Adrenal gland (tissue), 5 donors: ENCODE measurements around the gene PARG.
"Not testable (repeated sequence)": the region's sequence is repeated elsewhere in the genome, so short reads cannot be mapped to it uniquely, and the experiment has no call there.

Experiments used
- POLR2A ChIP-seq, 2 donors: fragments of 450-650 bp; IDR thresholded peaks; one replicate each; pipeline ENCODE4 v1.6.1; 2017; ENCODE audit warnings: antibody characterized with exemption in 2 of 2, mild to moderate bottlenecking in 2 of 2, moderate library complexity in 1 of 2
- TF ChIP-seq, protein P1 (sequence below), 6 experiments: fragments of 450-650 bp in 4 of 6; fragments of 200-600 bp in 2 of 6; sonication (generic) in 1 of 6; IDR thresholded peaks; 1 replicate in 5 of 6; 2 replicates in 1 of 6; pipeline versions ENCODE4 v1.5.1 to v1.8.0; 2016 to 2021; ENCODE audit warnings: antibody characterized with exemption in 6 of 6, mild to moderate bottlenecking in 2 of 6, moderate library complexity in 1 of 6
- donor health status: DM: no; HTN: no; CAD: no.

DNA sequence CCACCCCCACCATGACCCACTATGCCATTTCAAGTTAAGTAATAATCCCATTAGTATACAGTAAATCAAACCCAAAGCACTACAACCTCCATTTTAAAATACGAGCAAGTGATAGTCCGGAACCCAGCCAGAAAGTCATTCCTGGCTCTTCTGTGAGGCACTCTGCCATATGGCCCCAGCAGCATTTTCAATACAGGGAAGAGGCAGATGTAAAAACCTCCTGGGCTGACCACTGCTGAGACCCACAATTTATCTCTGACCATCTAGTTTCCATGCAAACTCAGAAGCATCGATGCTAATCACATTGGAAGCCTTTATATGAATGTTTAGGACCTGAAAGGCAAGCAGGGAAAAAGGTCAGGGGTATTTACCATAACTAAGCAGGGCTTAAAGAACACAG, 69.1 kb downstream of the PARG start:
- TF ChIP-seq POLR2A (IDR thresholded peaks at IDR 0.05): not testable (repeated sequence)
- TF ChIP-seq, protein P1, sequence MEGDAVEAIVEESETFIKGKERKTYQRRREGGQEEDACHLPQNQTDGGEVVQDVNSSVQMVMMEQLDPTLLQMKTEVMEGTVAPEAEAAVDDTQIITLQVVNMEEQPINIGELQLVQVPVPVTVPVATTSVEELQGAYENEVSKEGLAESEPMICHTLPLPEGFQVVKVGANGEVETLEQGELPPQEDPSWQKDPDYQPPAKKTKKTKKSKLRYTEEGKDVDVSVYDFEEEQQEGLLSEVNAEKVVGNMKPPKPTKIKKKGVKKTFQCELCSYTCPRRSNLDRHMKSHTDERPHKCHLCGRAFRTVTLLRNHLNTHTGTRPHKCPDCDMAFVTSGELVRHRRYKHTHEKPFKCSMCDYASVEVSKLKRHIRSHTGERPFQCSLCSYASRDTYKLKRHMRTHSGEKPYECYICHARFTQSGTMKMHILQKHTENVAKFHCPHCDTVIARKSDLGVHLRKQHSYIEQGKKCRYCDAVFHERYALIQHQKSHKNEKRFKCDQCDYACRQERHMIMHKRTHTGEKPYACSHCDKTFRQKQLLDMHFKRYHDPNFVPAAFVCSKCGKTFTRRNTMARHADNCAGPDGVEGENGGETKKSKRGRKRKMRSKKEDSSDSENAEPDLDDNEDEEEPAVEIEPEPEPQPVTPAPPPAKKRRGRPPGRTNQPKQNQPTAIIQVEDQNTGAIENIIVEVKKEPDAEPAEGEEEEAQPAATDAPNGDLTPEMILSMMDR (IDR thresholded peaks at IDR 0.05): not testable (repeated sequence)
